GM23338 (cell line): Measurements from ENCODE around the gene DDX54.

ENCODE experiments used
- CREB1 ChIP-seq: fragments of 250-450 bp; sonication (Bioruptor Pico); IDR thresholded peaks from 2 replicates; pipeline ENCODE4 v1.5.0; 2020; ENCODE audit warnings: low read depth, mild to moderate bottlenecking, moderate library complexity
- CTCF ChIP-seq, 2 experiments: fragments of 200-600 bp in 1 of 2; sonication (generic) in 1 of 2; conservative IDR thresholded peaks; 2 replicates each; pipeline versions ENCODE4 v1.5.1 to v1.6.1; 2016 to 2017; ENCODE audit warnings: antibody characterized with exemption in 2 of 2, low read depth in 2 of 2, mild to moderate bottlenecking in 2 of 2, moderate library complexity in 1 of 2
- EZH2 ChIP-seq: fragments of 200-600 bp; sonication (generic); IDR thresholded peaks from one replicate; pipeline ENCODE4 v1.8.0; 2017; ENCODE audit warnings: antibody characterized with exemption, mild to moderate bottlenecking, low read depth; ENCODE audit not compliant: unreplicated experiment
- EZH2phosphoT487 ChIP-seq: fragments of 200-600 bp; sonication (generic); IDR thresholded peaks from one replicate; pipeline ENCODE4 v1.8.1; 2018; ENCODE audit warnings: antibody characterized with exemption; ENCODE audit not compliant: unreplicated experiment
- POLR2AphosphoS5 ChIP-seq: IDR thresholded peaks from 2 replicates; pipeline ENCODE4 v1.6.1; 2016; ENCODE audit warnings: antibody characterized with exemption, low read depth
- REST ChIP-seq: IDR thresholded peaks from one replicate; pipeline ENCODE4 v1.6.1; 2018; ENCODE audit warnings: antibody characterized with exemption; ENCODE audit not compliant: unreplicated experiment
- STAT1 ChIP-seq: IDR thresholded peaks from one replicate; pipeline ENCODE4 v1.6.1; 2016; ENCODE audit warnings: antibody characterized with exemption; ENCODE audit not compliant: unreplicated experiment
- ZNF114 ChIP-seq: fragments of 250-450 bp; sonication (Bioruptor Pico); IDR thresholded peaks from 2 replicates; pipeline ENCODE4 v1.5.0; 2020; ENCODE audit warnings: mild to moderate bottlenecking, moderate library complexity

GRCh38 chr12:113170926-113171325, 14.4 kb downstream of the DDX54 start:
- TF ChIP-seq CTCF (conservative IDR thresholded peaks at IDR 0.05; ENCODE audit: low read depth in 2 of 2) (no peak), POLR2AphosphoS5 (no peak), EZH2 (no peak), EZH2phosphoT487 (no peak), CREB1 (CRISPR knock-in tag) (no peak), REST (no peak), ZNF114 (no peak), STAT1 (no peak)
